SK-N-SH treated with all-trans-retinoic acid at 6 μM for 48 hours (cell line): ENCODE data around the gene TNS1.

Source experiments
- ATAC-seq: fragments of 200-7000 bp; cut with Tn5 transposase; 3 replicates; pipeline ENCODE4 v1.9.1; 2020; ENCODE audit warnings: mild to moderate bottlenecking, moderate library complexity
- BACH2 ChIP-seq: fragments of 250-450 bp; sonication (Bioruptor Pico); IDR thresholded peaks from 2 replicates; pipeline ENCODE4 v1.9.0; 2021; ENCODE audit warnings: mild to moderate bottlenecking, borderline replicate concordance
- ESRRG ChIP-seq: fragments of 250-450 bp; sonication (Bioruptor Pico); IDR thresholded peaks from 2 replicates; pipeline ENCODE4 v1.6.1; 2021; ENCODE audit warnings: mild to moderate bottlenecking
- GLIS3 ChIP-seq: fragments of 250-450 bp; sonication (Bioruptor Pico); IDR thresholded peaks from 2 replicates; pipeline ENCODE4 v1.5.0; 2020; ENCODE audit warnings: mild to moderate bottlenecking, moderate library complexity
- OSR1 ChIP-seq: fragments of 250-450 bp; sonication (Bioruptor Pico); IDR thresholded peaks from 2 replicates; pipeline ENCODE4 v1.8.0; 2022; ENCODE audit warnings: moderate library complexity, mild to moderate bottlenecking, inconsistent platforms
- POU6F1 ChIP-seq: fragments of 250-450 bp; sonication (Bioruptor Pico); IDR thresholded peaks from 2 replicates; pipeline ENCODE4 v1.8.0; 2021; ENCODE audit warnings: low read depth, mild to moderate bottlenecking, moderate library complexity, borderline replicate concordance
- RARB ChIP-seq: fragments of 250-450 bp; sonication (Bioruptor Pico); IDR thresholded peaks from 2 replicates; pipeline ENCODE4 v1.8.0; 2021; ENCODE audit warnings: mild to moderate bottlenecking, moderate library complexity
- SNAI2 ChIP-seq: fragments of 250-450 bp; sonication (Bioruptor Pico); IDR thresholded peaks from 2 replicates; pipeline ENCODE4 v1.5.0; 2020; ENCODE audit warnings: mild to moderate bottlenecking, moderate library complexity
- TCF4 ChIP-seq: fragments of 250-450 bp; sonication (Bioruptor Pico); IDR thresholded peaks from 2 replicates; pipeline ENCODE4 v1.8.0; 2021; ENCODE audit warnings: mild to moderate bottlenecking, moderate library complexity, borderline replicate concordance
- TOX ChIP-seq: fragments of 250-450 bp; sonication (Bioruptor Pico); IDR thresholded peaks from 2 replicates; pipeline ENCODE4 v1.8.0; 2021; ENCODE audit warnings: mild to moderate bottlenecking, moderate library complexity, borderline replicate concordance
- TSHZ2 ChIP-seq: fragments of 250-450 bp; sonication (Bioruptor Pico); IDR thresholded peaks from 2 replicates; pipeline ENCODE4 v1.5.0; 2020; ENCODE audit warnings: mild to moderate bottlenecking, moderate library complexity
- ZC3H10 ChIP-seq: fragments of 250-450 bp; sonication (Bioruptor Pico); IDR thresholded peaks from 2 replicates; pipeline ENCODE4 v1.5.1; 2021; ENCODE audit warnings: mild to moderate bottlenecking, moderate library complexity
- ZFP3 ChIP-seq: fragments of 250-450 bp; sonication (Bioruptor Pico); IDR thresholded peaks from 2 replicates; pipeline ENCODE4 v1.5.0; 2020; ENCODE audit warnings: mild to moderate bottlenecking, moderate library complexity
- ZFP30 ChIP-seq: fragments of 450-650 bp; formaldehyde crosslinking; IDR thresholded peaks from 2 replicates; pipeline ENCODE4 v1.5.0; 2022; ENCODE audit warnings: mild to moderate bottlenecking, moderate library complexity
- ZNF565 ChIP-seq: fragments of 450-650 bp; formaldehyde crosslinking; conservative IDR thresholded peaks from 2 replicates; pipeline ENCODE4 v1.5.0; 2020; ENCODE audit warnings: low read depth, mild to moderate bottlenecking, moderate library complexity
- ZNF8 ChIP-seq: fragments of 450-650 bp; formaldehyde crosslinking; IDR thresholded peaks from 2 replicates; pipeline ENCODE4 v1.5.0; 2020; ENCODE audit warnings: mild to moderate bottlenecking, moderate library complexity
- TF ChIP-seq, protein P1 (sequence below): fragments of 250-450 bp; sonication (Bioruptor Pico); IDR thresholded peaks from 2 replicates; pipeline ENCODE4 v1.5.1; 2021; ENCODE audit warnings: mild to moderate bottlenecking, moderate library complexity
- TF ChIP-seq, protein P2 (sequence below): fragments of 250-450 bp; sonication (Bioruptor Pico); IDR thresholded peaks from 2 replicates; pipeline ENCODE4 v1.8.0; 2020; ENCODE audit warnings: mild to moderate bottlenecking, moderate library complexity, borderline replicate concordance
- TF ChIP-seq, protein P3 (sequence below): fragments of 250-450 bp; sonication (Bioruptor Pico); IDR thresholded peaks from 2 replicates; pipeline ENCODE4 v1.5.1; 2020; ENCODE audit warnings: low read depth, mild to moderate bottlenecking, moderate library complexity

The TNS1 gene

GRCh38 chr2:217808326-217808725 lies 194.5 kb downstream of the TNS1 start:
- ATAC-seq: no peak
- TF ChIP-seq ESRRG (CRISPR knock-in tag) (no peak), TSHZ2 (CRISPR knock-in tag) (no peak), BACH2 (CRISPR knock-in tag) (no peak), OSR1 (CRISPR knock-in tag) (no peak), POU6F1 (CRISPR knock-in tag) (no peak), GLIS3 (CRISPR knock-in tag) (no peak), ZFP3 (CRISPR knock-in tag) (no peak), ZNF565 (CRISPR knock-in tag) (no peak), RARB (CRISPR knock-in tag) (no peak), SNAI2 (CRISPR knock-in tag) (no peak), TCF4 (no peak), ZNF8 (CRISPR knock-in tag) (no peak)
- TF ChIP-seq, protein P1, sequence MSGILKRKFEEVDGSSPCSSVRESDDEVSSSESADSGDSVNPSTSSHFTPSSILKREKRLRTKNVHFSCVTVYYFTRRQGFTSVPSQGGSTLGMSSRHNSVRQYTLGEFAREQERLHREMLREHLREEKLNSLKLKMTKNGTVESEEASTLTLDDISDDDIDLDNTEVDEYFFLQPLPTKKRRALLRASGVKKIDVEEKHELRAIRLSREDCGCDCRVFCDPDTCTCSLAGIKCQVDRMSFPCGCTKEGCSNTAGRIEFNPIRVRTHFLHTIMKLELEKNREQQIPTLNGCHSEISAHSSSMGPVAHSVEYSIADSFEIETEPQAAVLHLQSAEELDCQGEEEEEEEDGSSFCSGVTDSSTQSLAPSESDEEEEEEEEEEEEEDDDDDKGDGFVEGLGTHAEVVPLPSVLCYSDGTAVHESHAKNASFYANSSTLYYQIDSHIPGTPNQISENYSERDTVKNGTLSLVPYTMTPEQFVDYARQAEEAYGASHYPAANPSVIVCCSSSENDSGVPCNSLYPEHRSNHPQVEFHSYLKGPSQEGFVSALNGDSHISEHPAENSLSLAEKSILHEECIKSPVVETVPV (CRISPR knock-in tag): no peak
- TF ChIP-seq, protein P2, sequence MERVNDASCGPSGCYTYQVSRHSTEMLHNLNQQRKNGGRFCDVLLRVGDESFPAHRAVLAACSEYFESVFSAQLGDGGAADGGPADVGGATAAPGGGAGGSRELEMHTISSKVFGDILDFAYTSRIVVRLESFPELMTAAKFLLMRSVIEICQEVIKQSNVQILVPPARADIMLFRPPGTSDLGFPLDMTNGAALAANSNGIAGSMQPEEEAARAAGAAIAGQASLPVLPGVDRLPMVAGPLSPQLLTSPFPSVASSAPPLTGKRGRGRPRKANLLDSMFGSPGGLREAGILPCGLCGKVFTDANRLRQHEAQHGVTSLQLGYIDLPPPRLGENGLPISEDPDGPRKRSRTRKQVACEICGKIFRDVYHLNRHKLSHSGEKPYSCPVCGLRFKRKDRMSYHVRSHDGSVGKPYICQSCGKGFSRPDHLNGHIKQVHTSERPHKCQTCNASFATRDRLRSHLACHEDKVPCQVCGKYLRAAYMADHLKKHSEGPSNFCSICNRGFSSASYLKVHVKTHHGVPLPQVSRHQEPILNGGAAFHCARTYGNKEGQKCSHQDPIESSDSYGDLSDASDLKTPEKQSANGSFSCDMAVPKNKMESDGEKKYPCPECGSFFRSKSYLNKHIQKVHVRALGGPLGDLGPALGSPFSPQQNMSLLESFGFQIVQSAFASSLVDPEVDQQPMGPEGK (CRISPR knock-in tag): no peak
- TF ChIP-seq, protein P3, sequence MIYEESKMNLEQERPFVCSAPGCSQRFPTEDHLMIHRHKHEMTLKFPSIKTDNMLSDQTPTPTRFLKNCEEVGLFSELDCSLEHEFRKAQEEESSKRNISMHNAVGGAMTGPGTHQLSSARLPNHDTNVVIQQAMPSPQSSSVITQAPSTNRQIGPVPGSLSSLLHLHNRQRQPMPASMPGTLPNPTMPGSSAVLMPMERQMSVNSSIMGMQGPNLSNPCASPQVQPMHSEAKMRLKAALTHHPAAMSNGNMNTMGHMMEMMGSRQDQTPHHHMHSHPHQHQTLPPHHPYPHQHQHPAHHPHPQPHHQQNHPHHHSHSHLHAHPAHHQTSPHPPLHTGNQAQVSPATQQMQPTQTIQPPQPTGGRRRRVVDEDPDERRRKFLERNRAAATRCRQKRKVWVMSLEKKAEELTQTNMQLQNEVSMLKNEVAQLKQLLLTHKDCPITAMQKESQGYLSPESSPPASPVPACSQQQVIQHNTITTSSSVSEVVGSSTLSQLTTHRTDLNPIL (CRISPR knock-in tag): no peak

- no peak; the same call in 2 of the 3 replicates for ATAC-seq
- TF ChIP-seq TCF4 (no peak), ZNF565 (CRISPR knock-in tag) (no peak), ZC3H10 (no peak), POU6F1 (CRISPR knock-in tag) (no peak), OSR1 (CRISPR knock-in tag) (no peak), ZFP3 (CRISPR knock-in tag) (no peak), ZFP30 (no peak), ZNF8 (CRISPR knock-in tag) (no peak), TOX (no peak)
These were observed 195.0 kb downstream of the TNS1 start for GRCh38 chr2:217807753-217808152.

DNA sequence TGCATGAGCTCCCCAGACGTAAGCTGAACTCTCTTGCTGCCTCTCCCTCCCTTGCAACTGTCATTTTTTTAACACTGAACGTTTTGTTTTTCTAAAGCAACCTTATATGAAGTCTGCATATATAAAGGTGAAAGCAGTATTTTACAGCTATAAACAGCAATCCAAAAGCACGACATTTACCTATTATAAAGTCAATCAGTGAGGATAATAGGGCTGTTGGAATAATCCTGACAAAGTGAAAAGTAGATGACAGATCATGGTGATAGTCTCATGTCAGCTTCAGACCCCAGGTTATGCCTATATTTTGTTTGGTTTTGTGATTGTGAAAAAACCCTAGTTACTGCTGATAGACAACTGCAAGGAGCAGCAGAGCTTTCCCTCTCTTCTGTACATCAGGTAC lies 195.8 kb downstream of the TNS1 start:
- no peak for ATAC-seq
- TF ChIP-seq OSR1 (CRISPR knock-in tag) (no peak), ZC3H10 (no peak), BACH2 (CRISPR knock-in tag) (no peak), POU6F1 (CRISPR knock-in tag) (no peak)
- TF ChIP-seq, protein P1 (CRISPR knock-in tag): no peak
